ENCODE results near the gene GNGT2. TPM values are rescaled to one million over a fixed set of nuclear protein-coding genes. Genes with fewer than 3 reads are reported as not detected.

Gene GNGT2
- total and polyA plus RNA-seq, 2 of the 4 experiments (the other 2 are of a cell fraction): 0.18 to 0.79 TPM

DNA sequence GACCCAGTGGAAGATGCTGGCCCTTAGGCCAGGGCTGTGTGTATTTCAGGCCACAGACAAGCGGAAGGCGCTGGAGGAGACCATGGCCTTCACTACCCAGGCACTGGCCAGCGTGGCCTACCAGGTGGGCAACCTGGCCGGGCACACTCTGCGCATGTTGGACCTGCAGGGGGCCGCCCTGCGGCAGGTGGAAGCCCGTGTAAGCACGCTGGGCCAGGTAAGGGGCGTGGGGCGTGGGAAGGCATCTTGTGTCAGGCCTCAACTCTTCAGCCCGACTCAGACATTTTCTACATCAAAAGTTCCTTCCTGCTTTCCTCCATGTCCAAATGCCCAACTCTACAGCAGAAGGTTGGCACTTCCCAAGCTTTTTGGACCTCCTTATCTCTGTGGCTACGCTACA is 6.1 kb upstream of the GNGT2 start:
- BruUV-seq (replicated peaks): no TSS peak
- Histone ChIP-seq H4K91ac (ENCODE audit: insufficient read depth, low read depth, low read length) (no peak overlapping the region), H4K8ac (ENCODE audit: low read depth in 2 of 2, low read length in 2 of 2) (no peak overlapping the region), H2BK15ac (ENCODE audit: low read depth, low read length) (no peak overlapping the region), H3K56ac (ENCODE audit: extremely low read depth, insufficient read depth, low read length) (no peak overlapping the region), H3K27me3 (ENCODE audit: control insufficient read depth, insufficient read depth, low read length) (peaks cover 3% of the 10 kb centered on the region), H4K20me1 (ENCODE audit: insufficient read depth, low read length) (no peaks in the 10 kb centered on the region), H3K9me1 (ENCODE audit: insufficient read depth, low read length) (no peaks in the 10 kb centered on the region), H2BK5ac (ENCODE audit: low read depth, low read length, poor library complexity, severe bottlenecking) (no peak overlapping the region), H3K4me2 (ENCODE audit: low read depth, low read length) (no peak overlapping the region), H3K36me3 (ENCODE audit: control insufficient read depth, insufficient read depth, low read length) (no peaks in the 10 kb centered on the region), H3K4me1 (ENCODE audit: control insufficient read depth, insufficient read depth, low read length) (no peaks in the 10 kb centered on the region), H3K4ac (ENCODE audit: low read depth, low read length) (no peak overlapping the region), H2BK120ac (ENCODE audit: low read depth, low read length) (no peak overlapping the region), H3K27ac (ENCODE audit: insufficient read depth, low read length) (no peak overlapping the region), H2AK9ac (replicated peaks; ENCODE audit: low read depth, low read length, poor library complexity) (no peak overlapping the region), H3K14ac (replicated peaks; ENCODE audit: low read depth, low read length) (no peak overlapping the region), H2AFZ (replicated peaks; ENCODE audit: low read length, poor library complexity) (no peak overlapping the region), H3K23ac (ENCODE audit: low read depth, low read length) (no peak overlapping the region), H3K4me3 (ENCODE audit: insufficient read depth, low read depth, low read length) (no peak overlapping the region), H4K5ac (ENCODE audit: low read depth, low read length) (no peak overlapping the region), H3K18ac (ENCODE audit: low read depth, low read length) (no peak overlapping the region), H3K79me1 (ENCODE audit: low read depth in 1 of 2, low read length in 2 of 2) (no peaks in the 10 kb centered on the region), H3K9me3 (ENCODE audit: control insufficient read depth, insufficient read depth, low read length) (no peaks in the 10 kb centered on the region), H2BK20ac (ENCODE audit: low read depth, low read length) (no peak overlapping the region), H2AK5ac (ENCODE audit: low read depth, low read length) (no peak overlapping the region), H3K9ac (ENCODE audit: low read depth, low read length) (no peak overlapping the region)
- DNase-seq (no peak), ATAC-seq (ENCODE audit: low read depth) (no peak)
- CTCF ChIA-PET: no interaction called here
- POLR2A ChIA-PET (ENCODE audit: unreplicated experiment): no interaction called here
- intact Hi-C loops (cut with micrococcal nuclease): no loop called here
- TF ChIP-seq POLR2A (IDR thresholded peaks at IDR 0.05; ENCODE audit: low read depth, low read length): no peak
- no peak for TF ChIP-seq RFX5 (IDR thresholded peaks at IDR 0.05; ENCODE audit: low read depth, low read length)
- TF ChIP-seq RCOR1 (IDR thresholded peaks at IDR 0.05; ENCODE audit: insufficient replicate concordance, low read length): no peak
- TF ChIP-seq SMC3 (IDR thresholded peaks at IDR 0.05; ENCODE audit: low read depth, low read length): no peak
- TF ChIP-seq MAZ (IDR thresholded peaks at IDR 0.05; ENCODE audit: borderline replicate concordance, low read depth, low read length): no peak
- no peak for TF ChIP-seq MAFK (IDR thresholded peaks at IDR 0.05; ENCODE audit: low read depth, low read length)
- TF ChIP-seq, protein P1, sequence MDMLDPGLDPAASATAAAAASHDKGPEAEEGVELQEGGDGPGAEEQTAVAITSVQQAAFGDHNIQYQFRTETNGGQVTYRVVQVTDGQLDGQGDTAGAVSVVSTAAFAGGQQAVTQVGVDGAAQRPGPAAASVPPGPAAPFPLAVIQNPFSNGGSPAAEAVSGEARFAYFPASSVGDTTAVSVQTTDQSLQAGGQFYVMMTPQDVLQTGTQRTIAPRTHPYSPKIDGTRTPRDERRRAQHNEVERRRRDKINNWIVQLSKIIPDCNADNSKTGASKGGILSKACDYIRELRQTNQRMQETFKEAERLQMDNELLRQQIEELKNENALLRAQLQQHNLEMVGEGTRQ (IDR thresholded peaks at IDR 0.05; ENCODE audit: low read depth, low read length): no peak
- TF ChIP-seq NFE2L2 (IDR thresholded peaks at IDR 0.05; ENCODE audit: low read depth, low read length): no peak
- TF ChIP-seq BHLHE40 (IDR thresholded peaks at IDR 0.05; ENCODE audit: low read depth, low read length): no peak
- TF ChIP-seq, protein P2, sequence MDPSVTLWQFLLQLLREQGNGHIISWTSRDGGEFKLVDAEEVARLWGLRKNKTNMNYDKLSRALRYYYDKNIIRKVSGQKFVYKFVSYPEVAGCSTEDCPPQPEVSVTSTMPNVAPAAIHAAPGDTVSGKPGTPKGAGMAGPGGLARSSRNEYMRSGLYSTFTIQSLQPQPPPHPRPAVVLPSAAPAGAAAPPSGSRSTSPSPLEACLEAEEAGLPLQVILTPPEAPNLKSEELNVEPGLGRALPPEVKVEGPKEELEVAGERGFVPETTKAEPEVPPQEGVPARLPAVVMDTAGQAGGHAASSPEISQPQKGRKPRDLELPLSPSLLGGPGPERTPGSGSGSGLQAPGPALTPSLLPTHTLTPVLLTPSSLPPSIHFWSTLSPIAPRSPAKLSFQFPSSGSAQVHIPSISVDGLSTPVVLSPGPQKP (IDR thresholded peaks at IDR 0.05; ENCODE audit: borderline replicate concordance, low read depth, low read length): no peak
- TF ChIP-seq FOS (IDR thresholded peaks at IDR 0.05; ENCODE audit: low read depth, low read length): no peak
- no peak for TF ChIP-seq MXI1 (IDR thresholded peaks at IDR 0.05; ENCODE audit: borderline replicate concordance, low read depth, low read length)
- TF ChIP-seq CEBPB (IDR thresholded peaks at IDR 0.05; ENCODE audit: low read depth, low read length): no peak
- no peak for TF ChIP-seq RAD21 (IDR thresholded peaks at IDR 0.05; ENCODE audit: low read length)
- TF ChIP-seq, protein P3, sequence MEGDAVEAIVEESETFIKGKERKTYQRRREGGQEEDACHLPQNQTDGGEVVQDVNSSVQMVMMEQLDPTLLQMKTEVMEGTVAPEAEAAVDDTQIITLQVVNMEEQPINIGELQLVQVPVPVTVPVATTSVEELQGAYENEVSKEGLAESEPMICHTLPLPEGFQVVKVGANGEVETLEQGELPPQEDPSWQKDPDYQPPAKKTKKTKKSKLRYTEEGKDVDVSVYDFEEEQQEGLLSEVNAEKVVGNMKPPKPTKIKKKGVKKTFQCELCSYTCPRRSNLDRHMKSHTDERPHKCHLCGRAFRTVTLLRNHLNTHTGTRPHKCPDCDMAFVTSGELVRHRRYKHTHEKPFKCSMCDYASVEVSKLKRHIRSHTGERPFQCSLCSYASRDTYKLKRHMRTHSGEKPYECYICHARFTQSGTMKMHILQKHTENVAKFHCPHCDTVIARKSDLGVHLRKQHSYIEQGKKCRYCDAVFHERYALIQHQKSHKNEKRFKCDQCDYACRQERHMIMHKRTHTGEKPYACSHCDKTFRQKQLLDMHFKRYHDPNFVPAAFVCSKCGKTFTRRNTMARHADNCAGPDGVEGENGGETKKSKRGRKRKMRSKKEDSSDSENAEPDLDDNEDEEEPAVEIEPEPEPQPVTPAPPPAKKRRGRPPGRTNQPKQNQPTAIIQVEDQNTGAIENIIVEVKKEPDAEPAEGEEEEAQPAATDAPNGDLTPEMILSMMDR (conservative IDR thresholded peaks at IDR 0.05; ENCODE audit: low read depth, low read length): no peak
- no peak for TF ChIP-seq CHD1 (IDR thresholded peaks at IDR 0.05; ENCODE audit: low read depth, low read length)
- WGBS, 2 experiments (ENCODE audit: extremely low coverage in 2 of 2, insufficient read length in 1 of 2): 86% methylated on average over 9 of the region's 13 CpGs; no CpG with 5 or more reads in 1 of the 2 experiments
- in situ Hi-C loops (cut with MboI; ENCODE audit: low sequenced_read_pairs): no loop called here
- dilution Hi-C loops (cut with HindIII; ENCODE audit: low sequenced_read_pairs, unreplicated experiment): no loop called here

Measured in IMR-90 (cell line).